GM12873 (cell line): ENCODE data around the gene SEMA3A.

Source experiments
- TF ChIP-seq, protein P1 (sequence below): IDR thresholded peaks from 2 replicates; pipeline ENCODE4 v1.5.1; 2012; ENCODE audit warnings: low read depth, mild to moderate bottlenecking, moderate library complexity, low read length, control low read depth; ENCODE audit not compliant: insufficient read depth; ENCODE audit errors: missing control alignments

The SEMA3A gene

DNA sequence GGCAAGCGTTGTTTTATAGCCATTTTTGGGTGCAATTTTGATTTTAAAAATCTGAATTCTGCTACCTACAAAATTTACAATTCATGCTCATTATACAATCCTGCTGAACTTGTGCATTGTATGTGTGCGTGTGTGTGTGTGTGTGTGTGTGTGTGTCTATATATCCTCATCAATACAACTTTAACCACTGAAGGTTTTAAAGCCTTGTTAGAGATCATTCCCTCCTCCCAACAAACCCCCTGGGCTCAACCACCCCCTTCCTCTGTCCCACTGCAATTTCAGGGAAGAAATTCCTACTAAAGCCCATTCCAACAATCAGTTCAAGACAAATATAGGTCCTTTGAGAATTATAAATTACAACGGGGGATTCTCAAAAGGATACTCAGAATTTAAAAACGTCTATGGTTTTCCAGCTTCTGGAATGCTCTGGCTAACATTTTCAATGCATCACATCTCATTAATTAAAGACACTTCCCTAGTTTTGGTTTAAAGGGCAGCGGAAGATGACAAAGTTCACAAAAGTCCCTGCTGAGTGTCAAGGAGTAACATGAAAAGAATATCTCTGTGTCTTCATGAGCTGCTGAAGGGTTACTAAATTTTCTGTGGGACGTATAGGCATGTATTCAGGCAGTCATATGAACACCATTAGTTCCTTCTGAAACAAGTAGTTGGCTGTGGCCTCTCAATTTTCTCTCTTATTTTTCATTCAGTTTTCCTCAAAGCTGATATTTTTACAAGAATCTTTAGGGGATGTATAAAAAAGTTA lies 889 bp upstream of the SEMA3A start:
- TF ChIP-seq, protein P1, sequence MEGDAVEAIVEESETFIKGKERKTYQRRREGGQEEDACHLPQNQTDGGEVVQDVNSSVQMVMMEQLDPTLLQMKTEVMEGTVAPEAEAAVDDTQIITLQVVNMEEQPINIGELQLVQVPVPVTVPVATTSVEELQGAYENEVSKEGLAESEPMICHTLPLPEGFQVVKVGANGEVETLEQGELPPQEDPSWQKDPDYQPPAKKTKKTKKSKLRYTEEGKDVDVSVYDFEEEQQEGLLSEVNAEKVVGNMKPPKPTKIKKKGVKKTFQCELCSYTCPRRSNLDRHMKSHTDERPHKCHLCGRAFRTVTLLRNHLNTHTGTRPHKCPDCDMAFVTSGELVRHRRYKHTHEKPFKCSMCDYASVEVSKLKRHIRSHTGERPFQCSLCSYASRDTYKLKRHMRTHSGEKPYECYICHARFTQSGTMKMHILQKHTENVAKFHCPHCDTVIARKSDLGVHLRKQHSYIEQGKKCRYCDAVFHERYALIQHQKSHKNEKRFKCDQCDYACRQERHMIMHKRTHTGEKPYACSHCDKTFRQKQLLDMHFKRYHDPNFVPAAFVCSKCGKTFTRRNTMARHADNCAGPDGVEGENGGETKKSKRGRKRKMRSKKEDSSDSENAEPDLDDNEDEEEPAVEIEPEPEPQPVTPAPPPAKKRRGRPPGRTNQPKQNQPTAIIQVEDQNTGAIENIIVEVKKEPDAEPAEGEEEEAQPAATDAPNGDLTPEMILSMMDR: no peak

DNA sequence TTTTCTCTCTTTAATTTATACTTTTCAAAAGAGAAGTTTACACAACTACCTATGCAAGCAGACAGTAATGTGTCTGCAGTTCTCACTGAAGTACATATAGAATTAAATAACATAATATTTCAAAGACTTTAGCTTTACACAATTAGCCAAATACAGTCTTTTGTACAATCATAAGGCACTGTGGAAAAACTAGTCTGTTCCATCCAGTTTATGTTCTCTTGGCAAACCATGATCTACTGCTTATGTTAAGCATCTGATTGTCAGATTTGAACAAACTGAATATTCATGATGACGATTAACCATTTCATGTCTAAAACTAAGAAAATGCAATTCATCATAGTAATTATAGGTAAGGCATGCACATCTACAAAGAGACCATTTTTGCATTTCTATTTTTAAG lies 842 bp downstream of the SEMA3A start:
- TF ChIP-seq, protein P1: no peak

DNA sequence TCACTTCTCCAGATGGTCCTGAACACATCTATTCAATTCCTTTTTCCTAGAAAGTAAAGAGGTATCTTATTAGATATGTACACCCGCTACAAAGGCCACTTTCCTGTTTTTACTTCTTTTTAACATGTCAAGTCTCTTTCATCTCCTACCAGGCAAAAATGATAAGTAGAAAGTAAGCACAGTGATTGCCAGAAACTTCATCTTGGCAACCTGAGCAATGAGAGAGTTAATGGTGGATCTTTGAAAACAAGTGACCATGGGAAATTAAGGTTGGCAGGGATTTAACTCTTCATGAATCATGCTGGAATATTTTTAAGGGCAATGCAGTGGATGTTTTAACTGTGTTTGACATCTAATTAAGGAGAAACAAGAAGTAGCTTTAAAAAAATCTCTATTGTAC lies 2.7 kb downstream of the SEMA3A start:
- TF ChIP-seq, protein P1: no peak

DNA sequence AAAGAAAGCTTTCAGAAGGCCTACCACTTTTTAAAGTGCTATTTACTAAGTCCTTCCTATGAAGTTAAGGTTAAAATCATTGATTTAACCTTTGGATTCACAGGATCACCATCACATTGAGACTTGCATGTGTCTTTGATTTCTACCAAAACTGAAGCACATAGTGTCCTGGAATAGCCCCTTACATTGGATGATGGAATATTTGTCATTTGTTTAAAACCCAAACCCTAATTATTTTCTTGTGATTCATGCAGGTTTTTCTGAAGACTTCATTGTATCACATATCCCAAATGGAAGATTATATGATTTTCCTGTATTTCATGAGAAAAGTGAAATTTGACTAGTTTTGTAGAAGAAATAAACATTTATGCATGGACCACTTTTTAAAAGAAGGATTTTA lies 3.3 kb downstream of the SEMA3A start:
- TF ChIP-seq, protein P1: no peak

DNA sequence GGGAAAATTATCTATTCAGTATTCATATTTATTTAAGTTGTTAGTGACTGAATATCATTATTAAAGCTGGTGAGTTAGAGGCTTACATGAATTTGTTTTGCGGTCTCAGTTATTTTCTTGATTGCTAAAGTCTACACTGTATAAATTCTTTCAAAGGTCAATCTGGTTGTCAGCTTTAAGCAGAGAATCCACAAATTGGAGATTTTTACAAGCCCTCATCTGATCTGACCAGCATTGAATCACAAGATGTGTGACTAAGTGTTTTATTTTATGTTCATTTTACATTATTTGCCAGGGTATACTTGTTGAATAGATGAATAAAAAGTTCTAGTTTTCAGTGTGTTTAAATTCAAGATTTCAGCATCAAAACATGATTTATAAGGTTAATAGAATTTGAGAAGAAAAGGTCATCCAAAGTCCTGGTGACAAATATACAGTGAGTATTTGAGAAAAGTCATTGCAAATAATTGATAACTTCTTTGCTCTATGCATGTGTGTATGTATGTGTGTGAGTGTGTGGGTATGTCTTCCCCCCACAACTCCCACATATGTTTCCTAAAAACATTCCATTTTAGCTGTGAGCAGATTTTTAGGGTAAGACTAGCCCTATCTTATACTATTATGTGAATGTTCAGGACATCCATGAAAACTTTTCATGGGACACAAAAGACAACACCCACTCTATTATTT lies 4.4 kb downstream of the SEMA3A start:
- TF ChIP-seq, protein P1: no peak

DNA sequence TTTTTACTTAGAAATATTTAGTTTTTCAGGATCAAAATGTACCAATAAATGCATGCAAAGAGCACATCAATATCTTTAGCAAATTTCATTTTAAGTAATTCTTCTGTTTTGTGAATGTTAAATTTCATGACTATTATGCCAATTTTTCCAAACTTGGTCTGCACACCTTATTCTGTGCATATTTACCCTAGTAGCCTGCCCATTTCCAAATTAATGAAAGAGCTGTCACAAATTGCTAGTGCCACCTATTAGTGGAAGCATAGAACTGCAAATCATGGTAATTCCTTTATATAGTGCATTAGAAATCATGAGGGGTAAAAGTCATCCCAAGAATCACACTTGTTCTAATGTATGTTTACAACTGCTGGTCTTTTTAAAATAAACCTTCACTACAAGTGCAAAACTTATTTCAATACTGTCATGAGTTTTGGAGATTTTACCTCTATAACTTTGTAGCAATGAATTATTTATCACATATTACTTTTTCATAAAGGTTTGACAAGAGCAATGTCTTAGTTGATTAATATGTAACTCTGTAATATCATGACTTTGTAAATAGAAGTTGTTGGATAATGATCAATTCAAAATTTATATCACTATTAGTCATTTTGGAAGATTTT lies 5.7 kb downstream of the SEMA3A start:
- TF ChIP-seq, protein P1: no peak

DNA sequence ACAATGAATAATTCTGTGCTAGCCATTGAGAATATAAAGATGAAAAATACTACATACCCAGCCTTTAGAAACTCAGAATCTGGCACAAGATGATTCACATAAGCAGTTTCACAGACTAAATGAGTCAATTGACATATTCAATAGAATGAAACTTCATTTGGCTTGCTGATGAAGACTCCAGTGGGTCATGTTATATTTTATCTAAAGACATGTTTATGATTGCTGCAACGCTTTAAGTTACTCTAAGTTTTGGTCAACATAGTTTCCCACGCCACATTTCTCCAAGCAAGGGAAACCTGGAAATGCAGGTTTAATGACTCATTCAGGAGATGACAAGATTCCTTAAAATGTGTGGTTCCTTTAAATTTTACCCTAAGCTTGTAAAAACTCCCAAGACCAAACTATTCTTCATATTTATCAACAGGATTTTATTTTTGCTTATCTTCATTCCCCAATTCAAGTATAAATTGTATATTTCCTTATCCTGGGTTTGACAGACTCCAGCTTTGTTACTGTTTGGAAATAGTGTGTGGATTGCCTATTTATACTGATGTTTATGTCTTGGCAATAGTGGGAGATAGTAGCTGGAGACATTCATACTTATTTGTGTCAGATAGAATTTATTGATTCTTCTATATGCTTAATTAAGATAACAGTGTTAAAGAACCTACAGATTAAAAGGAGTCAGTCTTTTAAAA lies 6.6 kb downstream of the SEMA3A start:
- TF ChIP-seq, protein P1: no peak
